Measurements from ENCODE around the gene STRBP.

The STRBP gene

DNA sequence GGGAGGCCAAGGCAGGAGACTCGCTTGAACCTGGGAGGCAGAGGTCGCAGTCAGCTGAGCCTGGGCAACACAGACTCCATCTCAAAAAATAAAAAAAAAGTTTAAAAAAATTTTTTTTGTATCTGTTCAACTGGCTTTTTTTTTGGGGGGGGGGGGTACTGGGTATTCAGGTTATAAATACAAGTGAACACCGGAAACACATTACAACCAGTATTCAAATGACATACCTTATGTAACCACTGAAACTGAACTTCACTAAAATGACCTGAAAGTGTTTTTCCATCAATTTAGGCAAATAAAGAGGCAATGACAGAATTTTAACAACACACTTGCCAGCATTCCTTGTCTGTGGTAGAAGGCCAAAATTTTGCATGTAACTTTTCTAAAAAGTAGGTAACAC lies 33.5 kb downstream of the STRBP start:
- TF ChIP-seq TAF1 (IDR thresholded peaks at IDR 0.05; ENCODE audit: borderline replicate concordance, insufficient read depth, low read length) = no peak

DNA sequence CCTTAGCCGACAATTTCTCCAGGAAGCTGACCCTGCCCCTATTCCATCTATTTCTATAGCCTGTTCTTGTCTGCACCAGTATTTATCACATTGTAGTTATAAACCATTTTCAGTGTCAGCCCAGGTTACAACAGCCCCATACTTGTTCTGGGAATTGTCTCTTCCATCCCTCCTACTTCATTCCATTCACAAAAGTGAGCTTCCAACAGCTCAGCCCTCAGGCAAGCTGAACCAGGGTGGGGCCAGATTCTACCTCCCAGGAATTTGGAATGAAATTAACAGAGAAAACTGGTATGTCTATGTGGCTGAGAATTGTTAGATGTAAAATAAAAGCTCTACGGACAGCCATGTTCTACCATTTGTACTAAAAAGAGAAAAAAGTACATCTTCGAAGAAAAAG lies 36.1 kb downstream of the STRBP start:
- TF ChIP-seq SIN3A (IDR thresholded peaks at IDR 0.05; ENCODE audit: borderline replicate concordance, insufficient read depth, low read length) = no peak
- no peak for TF ChIP-seq FOXP2 (optimal IDR thresholded peaks at IDR 0.05; ENCODE audit: borderline replicate concordance, extremely low read depth, extremely low read length, insufficient read depth)
- TF ChIP-seq POLR2AphosphoS5 (IDR thresholded peaks at IDR 0.05; ENCODE audit: low read depth, low read length) = no peak
- TF ChIP-seq TAF1 (IDR thresholded peaks at IDR 0.05; ENCODE audit: borderline replicate concordance, insufficient read depth, low read length) = no peak
- TF ChIP-seq, protein P1, sequence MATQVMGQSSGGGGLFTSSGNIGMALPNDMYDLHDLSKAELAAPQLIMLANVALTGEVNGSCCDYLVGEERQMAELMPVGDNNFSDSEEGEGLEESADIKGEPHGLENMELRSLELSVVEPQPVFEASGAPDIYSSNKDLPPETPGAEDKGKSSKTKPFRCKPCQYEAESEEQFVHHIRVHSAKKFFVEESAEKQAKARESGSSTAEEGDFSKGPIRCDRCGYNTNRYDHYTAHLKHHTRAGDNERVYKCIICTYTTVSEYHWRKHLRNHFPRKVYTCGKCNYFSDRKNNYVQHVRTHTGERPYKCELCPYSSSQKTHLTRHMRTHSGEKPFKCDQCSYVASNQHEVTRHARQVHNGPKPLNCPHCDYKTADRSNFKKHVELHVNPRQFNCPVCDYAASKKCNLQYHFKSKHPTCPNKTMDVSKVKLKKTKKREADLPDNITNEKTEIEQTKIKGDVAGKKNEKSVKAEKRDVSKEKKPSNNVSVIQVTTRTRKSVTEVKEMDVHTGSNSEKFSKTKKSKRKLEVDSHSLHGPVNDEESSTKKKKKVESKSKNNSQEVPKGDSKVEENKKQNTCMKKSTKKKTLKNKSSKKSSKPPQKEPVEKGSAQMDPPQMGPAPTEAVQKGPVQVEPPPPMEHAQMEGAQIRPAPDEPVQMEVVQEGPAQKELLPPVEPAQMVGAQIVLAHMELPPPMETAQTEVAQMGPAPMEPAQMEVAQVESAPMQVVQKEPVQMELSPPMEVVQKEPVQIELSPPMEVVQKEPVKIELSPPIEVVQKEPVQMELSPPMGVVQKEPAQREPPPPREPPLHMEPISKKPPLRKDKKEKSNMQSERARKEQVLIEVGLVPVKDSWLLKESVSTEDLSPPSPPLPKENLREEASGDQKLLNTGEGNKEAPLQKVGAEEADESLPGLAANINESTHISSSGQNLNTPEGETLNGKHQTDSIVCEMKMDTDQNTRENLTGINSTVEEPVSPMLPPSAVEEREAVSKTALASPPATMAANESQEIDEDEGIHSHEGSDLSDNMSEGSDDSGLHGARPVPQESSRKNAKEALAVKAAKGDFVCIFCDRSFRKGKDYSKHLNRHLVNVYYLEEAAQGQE (IDR thresholded peaks at IDR 0.05; ENCODE audit: insufficient read depth in 1 of 2, low read depth in 2 of 2, low read length in 2 of 2) = no peak

DNA sequence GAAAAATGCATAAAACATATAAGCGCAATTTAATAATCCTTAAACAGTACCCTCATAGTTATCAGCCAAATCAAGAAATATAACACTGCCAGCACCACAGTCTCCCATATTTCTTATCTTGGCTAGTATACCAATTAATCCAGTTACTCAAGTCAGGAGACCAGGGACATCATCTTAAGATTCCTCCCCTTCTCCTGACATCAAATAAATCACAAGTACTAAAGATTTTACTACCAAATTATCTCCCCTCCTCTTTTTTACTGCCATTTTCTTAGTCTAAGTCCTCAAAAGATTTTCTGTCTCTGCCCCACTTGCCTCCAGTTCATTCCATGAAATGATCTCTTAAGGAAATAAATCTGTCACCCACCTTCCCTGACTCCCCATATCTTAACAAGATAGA lies 37.0 kb downstream of the STRBP start:
- no peak for TF ChIP-seq FOXP2 (optimal IDR thresholded peaks at IDR 0.05; ENCODE audit: borderline replicate concordance, extremely low read depth, extremely low read length, insufficient read depth)
- TF ChIP-seq TAF1 (IDR thresholded peaks at IDR 0.05; ENCODE audit: borderline replicate concordance, insufficient read depth, low read length) = no peak
- TF ChIP-seq SIN3A (IDR thresholded peaks at IDR 0.05; ENCODE audit: borderline replicate concordance, insufficient read depth, low read length) = no peak
- TF ChIP-seq, protein P1 (IDR thresholded peaks at IDR 0.05; ENCODE audit: insufficient read depth in 1 of 2, low read depth in 2 of 2, low read length in 2 of 2) = no peak
- no peak for TF ChIP-seq POLR2AphosphoS5 (IDR thresholded peaks at IDR 0.05; ENCODE audit: low read depth, low read length)

DNA sequence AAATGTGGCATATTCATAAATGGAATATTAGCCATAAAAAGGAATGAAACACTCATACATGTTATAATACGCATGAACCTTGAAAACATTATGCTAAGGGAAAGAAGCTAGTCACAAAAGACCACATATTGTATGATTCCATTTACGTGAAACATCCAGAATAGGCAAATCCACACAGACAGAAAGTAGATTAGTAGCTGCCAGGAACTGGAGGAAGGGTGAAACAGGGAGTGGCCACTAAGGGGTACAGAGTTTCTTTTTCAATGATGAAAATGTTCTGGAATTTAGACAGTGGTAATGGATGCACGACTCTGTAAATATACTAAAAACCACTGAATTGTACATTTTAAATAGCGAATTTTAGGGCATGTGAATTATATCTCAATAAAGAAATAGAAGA lies 39.4 kb downstream of the STRBP start:
- TF ChIP-seq TAF1 (IDR thresholded peaks at IDR 0.05; ENCODE audit: borderline replicate concordance, insufficient read depth, low read length) (no peak), POLR2AphosphoS5 (IDR thresholded peaks at IDR 0.05; ENCODE audit: low read depth, low read length) (no peak)

DNA sequence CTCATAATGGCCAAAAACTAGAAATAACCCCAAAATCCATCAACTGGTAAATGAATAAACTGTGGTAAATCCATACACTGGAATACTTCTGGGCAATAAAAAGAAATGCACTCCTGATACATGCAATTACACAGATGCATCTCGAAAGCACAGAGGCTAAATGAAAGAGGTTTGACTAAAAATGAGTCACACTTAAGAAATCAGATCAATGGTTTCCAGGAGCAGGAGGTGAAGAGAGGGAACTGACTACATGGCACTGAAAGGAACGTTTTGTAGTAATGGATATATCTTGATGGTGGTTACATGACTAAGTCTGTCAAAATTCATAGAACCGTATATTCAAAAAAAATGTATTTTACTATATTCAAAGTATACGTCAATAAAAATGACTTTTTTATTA lies 42.4 kb downstream of the STRBP start:
- TF ChIP-seq TAF1 (IDR thresholded peaks at IDR 0.05; ENCODE audit: borderline replicate concordance, insufficient read depth, low read length) = no peak

DNA sequence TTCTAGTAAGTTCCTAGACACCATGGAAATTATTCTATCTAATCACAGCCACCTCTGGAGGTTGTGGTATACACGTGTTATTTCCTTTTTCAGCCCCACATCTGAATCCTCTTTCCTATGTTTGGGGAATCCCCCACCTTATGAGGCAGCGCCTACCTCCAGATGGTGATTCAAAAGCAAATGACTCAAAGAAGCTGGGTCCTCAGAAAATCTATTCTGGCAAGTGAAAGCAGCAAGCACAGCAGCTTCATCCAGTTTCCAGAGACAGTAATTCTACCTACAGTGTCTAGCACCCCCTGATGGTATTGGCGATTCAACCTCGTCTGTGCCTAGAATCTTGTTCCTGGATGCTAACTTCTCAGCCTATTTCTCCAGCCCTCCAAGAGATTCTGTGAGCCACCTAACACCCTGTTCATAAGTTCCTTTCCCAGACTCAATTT lies 43.0 kb downstream of the STRBP start:
- TF ChIP-seq FOXP2 (optimal IDR thresholded peaks at IDR 0.05; ENCODE audit: borderline replicate concordance, extremely low read depth, extremely low read length, insufficient read depth) (no peak), TAF1 (IDR thresholded peaks at IDR 0.05; ENCODE audit: borderline replicate concordance, insufficient read depth, low read length) (no peak)
- TF ChIP-seq, protein P1 (IDR thresholded peaks at IDR 0.05; ENCODE audit: insufficient read depth in 1 of 2, low read depth in 2 of 2, low read length in 2 of 2) = no peak

DNA sequence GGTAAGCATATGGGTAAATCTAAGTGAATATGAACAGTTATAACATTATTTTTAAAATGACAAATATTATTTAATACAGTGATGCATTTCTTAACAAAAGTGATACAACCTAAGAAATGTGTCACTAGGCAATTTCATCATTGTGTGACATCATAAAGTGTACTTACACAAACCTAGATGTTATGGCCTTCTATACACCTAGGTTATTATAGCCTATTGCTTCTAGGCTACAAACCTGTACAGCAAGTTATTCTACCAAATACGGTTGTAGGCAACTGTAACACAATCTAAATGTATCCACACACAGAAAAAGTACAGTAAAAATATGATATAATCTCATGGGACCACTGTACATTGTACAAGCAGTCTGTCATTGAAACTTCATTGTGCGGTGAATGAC lies 48.3 kb downstream of the STRBP start:
- TF ChIP-seq POLR2AphosphoS5 (IDR thresholded peaks at IDR 0.05; ENCODE audit: low read depth, low read length) = no peak
- TF ChIP-seq TAF1 (IDR thresholded peaks at IDR 0.05; ENCODE audit: borderline replicate concordance, insufficient read depth, low read length) = no peak
- TF ChIP-seq SIN3A (IDR thresholded peaks at IDR 0.05; ENCODE audit: borderline replicate concordance, insufficient read depth, low read length) = no peak
- no peak for TF ChIP-seq FOXP2 (optimal IDR thresholded peaks at IDR 0.05; ENCODE audit: borderline replicate concordance, extremely low read depth, extremely low read length, insufficient read depth)
- TF ChIP-seq, protein P1 (IDR thresholded peaks at IDR 0.05; ENCODE audit: insufficient read depth in 1 of 2, low read depth in 2 of 2, low read length in 2 of 2) = no peak

Measured in PFSK-1 (cell line).